Cardiac atrium fibroblast (primary cell): Measurements from ENCODE around the gene ZNF620. TPM values are rescaled to one million over a fixed set of nuclear protein-coding genes. Genes with fewer than 3 reads are reported as not detected.

Experiments
- total RNA-seq: library from RNA; depleted of rRNA; stranded (reverse); fragments of >200 nt; gene quantifications from 2 replicates; pipeline ENCODE4 v1.2.3, GENCODE V29; 2015

Gene ZNF620
- total RNA-seq, result 0.72 and 1.9 TPM in 2 replicates

DNA sequence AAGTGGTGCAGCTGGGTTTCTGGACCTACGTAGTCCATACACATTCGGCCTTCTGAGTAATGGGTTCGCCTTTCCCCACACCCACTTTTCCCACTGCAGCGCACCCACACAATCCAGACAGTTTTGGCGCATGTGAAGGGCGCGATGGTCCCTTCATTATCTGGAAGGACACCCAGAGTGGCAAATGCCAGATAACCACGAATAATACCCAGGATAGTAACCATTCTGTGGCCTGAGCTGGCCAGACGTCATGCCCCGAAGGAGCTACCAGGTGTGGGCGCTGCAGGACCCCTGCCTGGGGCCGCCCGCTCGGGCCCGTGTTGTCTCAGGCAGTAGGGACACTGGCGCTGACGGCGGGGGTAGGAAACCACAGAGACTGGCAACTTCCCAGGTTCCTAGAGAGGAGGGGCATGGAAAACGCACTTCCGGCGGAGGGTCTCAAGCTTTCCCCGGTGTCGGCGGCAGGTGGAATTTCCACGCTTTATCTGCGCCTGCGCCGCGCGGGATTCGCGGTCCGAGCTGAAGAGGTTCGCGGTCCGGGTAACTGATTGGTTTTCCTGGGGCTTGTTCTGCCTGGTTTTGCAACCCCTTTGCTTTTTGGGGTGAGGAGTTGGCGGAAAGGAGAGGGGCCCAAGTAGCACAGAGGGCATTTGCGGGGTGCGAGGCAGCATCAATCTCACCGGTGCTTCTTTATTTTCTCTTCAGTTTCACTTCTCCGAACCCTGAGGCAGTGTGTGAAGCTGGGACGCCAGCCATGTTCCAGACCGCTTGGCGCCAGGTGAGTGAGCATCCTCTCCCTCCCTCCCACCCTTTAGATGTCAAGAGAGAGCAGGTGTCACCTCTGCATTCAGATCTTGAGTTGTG, at the start of gene ZNF620:
TSS of gene ZNF620 (plus strand) at position 441 of the 864 bp plus-strand sequence. CDS start at position 755, 314 bp downstream.

DNA sequence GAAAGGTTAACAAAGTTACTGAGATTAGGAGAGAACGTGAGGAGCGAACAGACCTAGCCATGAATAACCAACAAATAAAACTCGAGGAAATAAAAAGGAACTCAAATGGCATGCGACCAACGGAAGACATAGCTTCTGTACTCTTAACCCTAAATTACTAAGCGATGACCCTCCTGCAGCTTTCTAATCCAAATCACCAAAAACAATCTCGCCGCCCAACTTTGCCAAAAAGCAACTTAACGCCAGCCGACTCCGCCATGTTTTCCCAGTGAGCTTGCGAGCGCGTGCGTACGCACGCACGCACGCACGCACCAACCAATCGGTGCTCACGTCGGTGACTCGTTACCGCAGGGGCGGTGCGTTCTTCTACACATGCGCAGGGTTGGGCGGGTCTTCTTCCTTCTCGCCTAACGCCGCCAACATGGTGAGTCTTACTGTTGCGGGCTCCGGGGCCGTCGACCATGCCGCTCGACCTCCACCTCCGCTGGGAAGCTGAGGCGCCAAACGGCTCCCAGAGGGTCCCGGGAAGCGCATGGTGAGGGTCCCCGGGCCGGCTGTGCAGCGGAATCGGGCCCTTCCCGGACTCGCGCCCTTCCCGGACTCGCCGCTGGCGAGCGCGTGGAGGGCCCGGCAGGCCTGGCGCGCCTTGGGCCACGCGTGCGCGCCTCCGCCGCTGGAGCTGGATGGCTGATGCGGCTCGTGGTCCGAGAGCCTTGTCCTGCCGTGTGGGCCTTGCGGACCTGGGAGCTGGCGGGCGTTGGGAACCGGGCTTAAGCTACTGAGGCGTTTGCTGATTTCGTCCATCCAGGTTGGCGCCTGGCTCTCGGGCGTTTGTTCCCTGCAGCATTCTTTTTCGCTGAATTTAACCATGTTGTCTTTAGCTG, 48.7 kb upstream of the ZNF620 start, which contains the start of gene RPL14:
TSS of gene RPL14 (plus strand) at position 400 of the 884 bp plus-strand sequence. CDS start at position 533, 133 bp downstream.

DNA sequence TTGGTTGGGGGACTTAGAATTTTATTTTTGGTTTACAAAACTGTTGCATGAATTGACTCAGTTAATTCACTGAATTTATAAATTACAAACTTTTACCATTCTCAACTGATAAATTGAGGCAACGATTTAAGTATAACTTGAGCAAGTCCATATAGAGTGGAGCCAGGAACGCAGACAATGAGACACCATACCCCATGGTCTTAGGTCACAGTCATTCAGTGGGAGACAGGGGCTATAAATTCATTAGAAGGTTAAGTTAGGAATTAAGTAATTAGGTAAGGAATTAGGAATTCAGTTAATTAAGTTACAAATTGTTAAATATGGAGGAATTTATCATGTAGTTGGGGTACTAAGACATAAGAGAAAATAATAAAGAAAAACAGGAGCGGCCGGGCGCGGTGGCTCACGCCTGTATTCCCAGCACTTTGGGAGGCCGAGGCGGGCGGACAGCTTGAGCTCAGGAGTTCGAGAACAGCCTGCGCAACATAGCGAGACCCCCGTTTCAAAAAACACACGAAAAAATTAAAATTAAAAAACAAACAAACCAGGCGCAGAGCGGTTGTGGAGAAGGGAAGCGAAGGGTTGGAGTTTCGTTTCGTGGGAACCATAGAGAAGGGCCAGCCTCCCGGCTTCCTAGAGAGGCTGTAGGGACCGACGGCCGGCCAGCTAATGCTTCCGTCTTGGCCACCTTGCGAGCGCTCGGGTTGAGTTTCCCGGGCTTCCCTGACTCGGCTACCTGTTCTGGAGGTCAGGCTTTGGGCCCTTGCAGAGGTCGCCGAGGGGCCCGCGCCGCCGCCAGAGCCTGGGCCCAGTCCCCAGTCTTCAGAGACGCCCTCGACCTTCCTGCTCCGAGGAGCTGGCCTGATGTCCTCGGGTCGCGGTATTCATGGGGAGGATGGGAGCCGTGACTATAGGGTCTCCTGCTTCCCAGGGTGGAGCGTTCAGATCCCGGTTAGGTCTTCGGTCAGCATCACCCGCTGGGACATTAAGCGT, 29.1 kb upstream of the ZNF620 start, which contains the start of gene ZNF619:
TSS of gene ZNF619 (plus strand) at position 645 of the 993 bp plus-strand sequence. CDS start 858 bp downstream, outside the sequence.

GRCh38 chr3:40524568-40525285, 18.9 kb downstream of the ZNF620 start, which contains the start of gene ZNF621:
ZNF621 (plus strand) TSS chr3:40524960; CDS start chr3:40525841, 881 bp downstream.

Other genes with a start within 250 kb of the ZNF620 start
- gene EIF1B, start 196.3 kb upstream of the ZNF620 start, total RNA-seq, result 14.4 and 22.9 TPM in 2 replicates
- gene ENTPD3, start 118.9 kb upstream of the ZNF620 start, total RNA-seq, result 0.18 TPM in 1 of 2 replicates, not detected in the other
- gene RPL14, start 48.7 kb upstream of the ZNF620 start, total RNA-seq, result 368 and 376 TPM in 2 replicates
- gene ZNF619, start 28.9 kb upstream of the ZNF620 start, total RNA-seq, result 1.4 and 2.9 TPM in 2 replicates
- gene ZNF621, start 18.9 kb downstream of the ZNF620 start, total RNA-seq, result 11.0 and 11.5 TPM in 2 replicates